HFFc6 (cell line): ENCODE measurements around the gene MAML1. TPM values are rescaled to one million over a fixed set of nuclear protein-coding genes. Genes with fewer than 3 reads are reported as not detected.
A peak's percentile ranks its signal among the peaks of the same experiment; 100 is the strongest.

Experiments used
- DNase-seq: peaks from one replicate; pipeline ENCODE4 v3.0.0-alpha.2; 2018
- H3K27ac Mint-ChIP-seq: 2 replicates; pipeline ENCODE4 v1.8.0; 2020; ENCODE audit warnings: mild to moderate bottlenecking, mixed read lengths
- H3K27me3 Mint-ChIP-seq: 2 replicates; pipeline ENCODE4 v1.8.0; 2021; ENCODE audit warnings: mild to moderate bottlenecking, moderate library complexity, mixed read lengths; ENCODE audit not compliant: insufficient read depth
- H3K36me3 Mint-ChIP-seq: 2 replicates; pipeline ENCODE4 v1.8.0; 2021; ENCODE audit warnings: low read depth, mixed read lengths
- H3K4me1 Mint-ChIP-seq: 2 replicates; pipeline ENCODE4 v1.8.0; 2020; ENCODE audit warnings: low read depth, mixed read lengths
- H3K4me3 Mint-ChIP-seq: 2 replicates; pipeline ENCODE4 v1.8.0; 2020; ENCODE audit warnings: mild to moderate bottlenecking, moderate library complexity, mixed read lengths
- H3K9me3 Mint-ChIP-seq: 2 replicates; pipeline ENCODE4 v1.8.0; 2020; ENCODE audit warnings: mild to moderate bottlenecking, mixed read lengths
- CTCF ChIP-seq: fragments of 200-600 bp; sonication (generic); IDR thresholded peaks from 2 replicates; pipeline ENCODE4 v1.5.0; 2021; ENCODE audit warnings: antibody characterized with exemption, mild to moderate bottlenecking
- total RNA-seq, 6 experiments: library from RNA; stranded (reverse); fragmentation: NEBNext Ultra II Directional; extraction: Animal tissue kit (Norgen Biotek cat#: 25700); gene quantifications; 2 replicates in 1 of 6; 3 replicates in 5 of 6; pipeline ENCODE4 v1.2.3, GENCODE V29; 2021

The MAML1 gene
- total RNA-seq, 6 experiments from 2014 or later, result 14.9 to 17.7 (median 16.5) TPM

GRCh38 chr5:179697993-179698934, 34.4 kb upstream of the MAML1 start:
- H3K9me3 Mint-ChIP-seq, result no peaks in the 10 kb centered on the region
- no peaks in the 10 kb centered on the region for H3K27me3 Mint-ChIP-seq
- peak overlapping the region; percentile 99 for H3K27ac Mint-ChIP-seq
- H3K36me3 Mint-ChIP-seq, result peaks cover 23% of the 10 kb centered on the region
- DNase-seq, result peak; percentile 99
- peaks cover 32% of the 10 kb centered on the region for H3K4me1 Mint-ChIP-seq
- peak; percentile 43 for TF ChIP-seq CTCF
- H3K4me3 Mint-ChIP-seq, result peak overlapping the region; percentile 99

- peaks cover 31% of the 10 kb centered on the region for H3K36me3 Mint-ChIP-seq
- H3K4me3 Mint-ChIP-seq, result peak within 1 kb of the TSS; percentile 99
- H3K27ac Mint-ChIP-seq, result peak within 1 kb of the TSS; percentile 99
- H3K27me3 Mint-ChIP-seq, result no peaks in the 10 kb centered on the region
- DNase-seq, result no peak
- TF ChIP-seq CTCF, result no peak
- peaks cover 39% of the 10 kb centered on the region for H3K4me1 Mint-ChIP-seq
- H3K9me3 Mint-ChIP-seq, result no peaks in the 10 kb centered on the region
These were observed 33.5 kb upstream of the MAML1 start, which contains the start of gene CANX for GRCh38 chr5:179698935-179699615. Gene CANX, plus strand, starts transcription at chr5:179698967. Its CDS starts 6,715 bp downstream, at chr5:179705682.

GRCh38 chr5:179699616-179700237, 32.9 kb upstream of the MAML1 start:
- no peak for TF ChIP-seq CTCF
- Mint-ChIP-seq H3K27ac (peak overlapping the region; percentile 98), H3K4me3 (peak overlapping the region; percentile 99), H3K36me3 (peaks cover 32% of the 10 kb centered on the region), H3K9me3 (no peaks in the 10 kb centered on the region), H3K27me3 (no peaks in the 10 kb centered on the region), H3K4me1 (peaks cover 39% of the 10 kb centered on the region)
- DNase-seq, result peak; percentile 32

GRCh38 chr5:179700401-179700918, 32.2 kb upstream of the MAML1 start:
- peak overlapping the region; percentile 99 for H3K4me3 Mint-ChIP-seq
- peaks cover 43% of the 10 kb centered on the region for H3K4me1 Mint-ChIP-seq
- no peaks in the 10 kb centered on the region for H3K9me3 Mint-ChIP-seq
- peaks cover 35% of the 10 kb centered on the region for H3K36me3 Mint-ChIP-seq
- no peaks in the 10 kb centered on the region for H3K27me3 Mint-ChIP-seq
- DNase-seq, result no peak
- no peak for TF ChIP-seq CTCF
- H3K27ac Mint-ChIP-seq, result peak overlapping the region; percentile 98

- Mint-ChIP-seq H3K36me3 (peaks cover 31% of the 10 kb centered on the region), H3K27ac (no peak overlapping the region; the same call in 1 of the 2 replicates), H3K27me3 (no peaks in the 10 kb centered on the region; the same call in 1 of the 2 replicates), H3K9me3 (no peaks in the 10 kb centered on the region), H3K4me3 (no peak overlapping the region), H3K4me1 (peaks cover 8% of the 10 kb centered on the region)
- no peak for TF ChIP-seq CTCF
- no peak for DNase-seq
These were observed 16.3 kb upstream of the MAML1 start for GRCh38 chr5:179716286-179716685.
